CD14-positive monocyte (primary cell): Measurements from ENCODE around the gene PIAS4. TPM values are rescaled to one million over a fixed set of nuclear protein-coding genes. Genes with fewer than 3 reads are reported as not detected.
A peak's percentile ranks its signal among the peaks of the same experiment; 100 is the strongest.

ENCODE experiments used
- DNase-seq, 3 donors: peaks; one replicate each; pipeline ENCODE4 v3.0.0-alpha.2; 2011 to 2022
- H2AFZ ChIP-seq: 2 replicates; pipeline ENCODE4 v1.6.0; 2012; ENCODE audit warnings: mild to moderate bottlenecking, low read depth, low read length, inconsistent platforms; ENCODE audit not compliant: insufficient read depth, poor library complexity, severe bottlenecking
- H3K27ac ChIP-seq, 2 donors: 1 replicate in 1 of 2; 2 replicates in 1 of 2; pipeline ENCODE4 v1.5.1; 2012 to 2013; ENCODE audit warnings: low read length in 2 of 2, control low read depth in 1 of 2, inconsistent platforms in 1 of 2, low read depth in 1 of 2, mild to moderate bottlenecking in 1 of 2
- H3K27me3 ChIP-seq, 2 donors: one replicate each; pipeline versions ENCODE4 v1.6.0 to v1.6.1; 2011 to 2013; ENCODE audit warnings: low read length in 2 of 2; ENCODE audit not compliant: control insufficient read depth in 2 of 2, insufficient read depth in 2 of 2
- H3K36me3 ChIP-seq, 2 donors: replicated peaks in 1 of 2; 1 replicate in 1 of 2; 2 replicates in 1 of 2; pipeline versions ENCODE4 v1.5.1 to v1.6.1; 2012 to 2013; ENCODE audit warnings: low read length in 2 of 2, control low read depth in 1 of 2, inconsistent platforms in 1 of 2, mild to moderate bottlenecking in 1 of 2; ENCODE audit not compliant: insufficient read depth in 2 of 2, control insufficient read depth in 1 of 2
- H3K4me1 ChIP-seq, 2 donors: 1 replicate in 1 of 2; 2 replicates in 1 of 2; pipeline versions ENCODE4 v1.5.1 to v1.6.1; 2012 to 2013; ENCODE audit warnings: low read length in 2 of 2, control low read depth in 1 of 2, inconsistent platforms in 1 of 2, mild to moderate bottlenecking in 1 of 2, moderate library complexity in 1 of 2; ENCODE audit not compliant: insufficient read depth in 2 of 2, control insufficient read depth in 1 of 2
- H3K4me2 ChIP-seq: replicated peaks from 2 replicates; pipeline ENCODE3; 2012; ENCODE audit warnings: low read length, moderate library complexity, mild to moderate bottlenecking; ENCODE audit not compliant: poor library complexity, severe bottlenecking; ENCODE audit errors: extremely low read depth
- H3K4me3 ChIP-seq, 3 experiments: fragments of 200-600 bp in 1 of 3; sonication (generic) in 1 of 3; replicated peaks in 1 of 3; 1 replicate in 2 of 3; 2 replicates in 1 of 3; pipeline ENCODE4 v1.5.1; 2011 to 2013; ENCODE audit warnings: low read length in 3 of 3, mild to moderate bottlenecking in 3 of 3, control low read depth in 2 of 3, low read depth in 2 of 3, inconsistent platforms in 1 of 3, moderate library complexity in 1 of 3
- H3K79me2 ChIP-seq: 2 replicates; pipeline ENCODE4 v1.6.0; 2012; ENCODE audit warnings: mild to moderate bottlenecking, control low read depth, inconsistent platforms, low read length, moderate library complexity; ENCODE audit not compliant: insufficient read depth
- H3K9ac ChIP-seq: 2 replicates; pipeline ENCODE4 v1.6.0; 2017; ENCODE audit warnings: low read length, mild to moderate bottlenecking; ENCODE audit not compliant: insufficient read depth, poor library complexity, severe bottlenecking
- H3K9me3 ChIP-seq, 2 donors: replicated peaks in 1 of 2; 1 replicate in 1 of 2; 2 replicates in 1 of 2; pipeline versions ENCODE4 v1.5.1 to v1.6.1; 2012 to 2013; ENCODE audit warnings: low read length in 2 of 2, control low read depth in 1 of 2; ENCODE audit not compliant: control insufficient read depth in 1 of 2, insufficient read depth in 1 of 2
- H4K20me1 ChIP-seq: 2 replicates; pipeline ENCODE4 v1.6.0; 2012; ENCODE audit warnings: mild to moderate bottlenecking, low read length, control low read depth, moderate library complexity; ENCODE audit not compliant: insufficient read depth
- H3K27ac Mint-ChIP-seq, 7 donors: one replicate each; pipeline ENCODE4 v1.8.0; 2020; ENCODE audit warnings: mild to moderate bottlenecking in 7 of 7, mixed read lengths in 7 of 7, moderate library complexity in 6 of 7, inconsistent platforms in 2 of 7
- H3K27me3 Mint-ChIP-seq, 3 donors: one replicate each; pipeline ENCODE4 v1.8.0; 2021 to 2022; ENCODE audit warnings: low read depth in 3 of 3, mild to moderate bottlenecking in 3 of 3, mixed read lengths in 3 of 3, moderate library complexity in 3 of 3, inconsistent platforms in 1 of 3
- H3K36me3 Mint-ChIP-seq, 2 donors: one replicate each; pipeline ENCODE4 v1.8.0; 2020; ENCODE audit warnings: mixed read lengths in 2 of 2, inconsistent platforms in 1 of 2, mild to moderate bottlenecking in 1 of 2
- H3K4me1 Mint-ChIP-seq: one replicate; pipeline ENCODE4 v1.8.0; 2020; ENCODE audit warnings: mild to moderate bottlenecking, mixed read lengths
- H3K4me3 Mint-ChIP-seq, 2 donors: one replicate each; pipeline ENCODE4 v1.8.0; 2020; ENCODE audit warnings: mild to moderate bottlenecking in 2 of 2, mixed read lengths in 2 of 2, moderate library complexity in 1 of 2
- H3K9me3 Mint-ChIP-seq, 7 donors: one replicate each; pipeline ENCODE4 v1.8.0; 2020 to 2022; ENCODE audit warnings: mixed read lengths in 7 of 7, mild to moderate bottlenecking in 6 of 7, moderate library complexity in 6 of 7, inconsistent platforms in 2 of 7
- CTCF ChIP-seq: fragments of 200-600 bp; IDR thresholded peaks from one replicate; pipeline ENCODE4 v1.8.0; 2022; ENCODE audit warnings: antibody characterized with exemption, mild to moderate bottlenecking
- WGBS: methylation state at CpG from one replicate; pipeline ENCODE4 v1.1.5; 2013; ENCODE audit warnings: missing lambda C conversion rate; ENCODE audit not compliant: insufficient coverage; 5-methylcytosine and 5-hydroxymethylcytosine counted together
- intact Hi-C, 2 donors: fragments of 100-400 bp; cut with micrococcal nuclease; formaldehyde crosslinking; loops; one replicate each; pipeline versions ENCODE4 v1.15.0 to v1.15.1; 2023
- polyA plus RNA-seq, 3 donors: library from polyadenylated mRNA; depleted of rRNA in 1 of 3; unstranded in 2 of 3; stranded (reverse) in 1 of 3; fragments of 300-500 nt in 2 of 3; fragments of >200 nt in 1 of 3; fragmentation: Illumina TruSeq in 2 of 3; gene quantifications; 1 replicate in 2 of 3; 2 replicates in 1 of 3; pipeline ENCODE4 v1.2.3, GENCODE V29; 2012 to 2021

The PIAS4 gene
- polyA plus RNA-seq, 3 donors: 2.3 to 8.1 (median 5.9) TPM

GRCh38 chr19:4082172-4082571 is 74.6 kb downstream of the PIAS4 start:
- no peaks in the 10 kb centered on the region for H3K9me3 ChIP-seq
- no peak overlapping the region for H3K9ac ChIP-seq
- Mint-ChIP-seq H3K9me3 (peaks cover 0 to 2% (median 0%) of the 10 kb centered on the region in 7 donors), H3K4me1 (peaks cover 31% of the 10 kb centered on the region), H3K27ac (peak overlapping the region in 2 of 7 donors; percentile 46 to 54), H3K36me3 (no peaks in the 10 kb centered on the region), H3K4me3 (no peak overlapping the region), H3K27me3 (peaks cover 0 to 5% (median 2%) of the 10 kb centered on the region in 3 donors)
- peaks cover 7% of the 10 kb centered on the region for H3K79me2 ChIP-seq
- no peaks in the 10 kb centered on the region for H3K27me3 ChIP-seq
- peak overlapping the region in 1 of 2 donors; percentile 51 for H3K27ac ChIP-seq
- H3K4me3 ChIP-seq: no peak overlapping the region
- WGBS: 87% methylated on average over 9 of the region's 9 CpGs
- no peak for TF ChIP-seq CTCF
- DNase-seq: no peak
- peaks cover 33 to 48% of the 10 kb centered on the region in 2 donors for H3K4me1 ChIP-seq
- H3K4me2 ChIP-seq: no peak overlapping the region
- H2AFZ ChIP-seq: no peak overlapping the region
- H3K36me3 ChIP-seq: no peaks in the 10 kb centered on the region
- no peaks in the 10 kb centered on the region for H4K20me1 ChIP-seq
- intact Hi-C loops: no loop called here

GRCh38 chr19:4083677-4084546 is 76.4 kb downstream of the PIAS4 start:
- Histone ChIP-seq H2AFZ (peak overlapping the region; percentile 77), H4K20me1 (no peaks in the 10 kb centered on the region), H3K4me2 (peak overlapping the region; percentile 71), H3K27ac (peak overlapping the region in 1 of 2 donors; percentile 26), H3K27me3 (no peaks in the 10 kb centered on the region), H3K9me3 (no peaks in the 10 kb centered on the region), H3K79me2 (peaks cover 6% of the 10 kb centered on the region), H3K4me1 (peaks cover 27 to 40% of the 10 kb centered on the region in 2 donors), H3K9ac (peak overlapping the region; percentile 54), H3K4me3 (peak overlapping the region; percentile 30 to 71 (median 34)), H3K36me3 (no peaks in the 10 kb centered on the region)
- no peaks in the 10 kb centered on the region for H3K9me3 Mint-ChIP-seq
- WGBS: 47% methylated on average over 17 of the region's 28 CpGs
- DNase-seq: peak in 1 of 3 donors; percentile 30
- no peak for TF ChIP-seq CTCF
- H3K27ac Mint-ChIP-seq: peak overlapping the region in 4 of 7 donors; percentile 10 to 66 (median 46)
- peak overlapping the region; percentile 70 to 89 for H3K4me3 Mint-ChIP-seq
- peaks cover 0 to 5% (median 2%) of the 10 kb centered on the region in 3 donors for H3K27me3 Mint-ChIP-seq
- H3K4me1 Mint-ChIP-seq: peaks cover 23% of the 10 kb centered on the region
- intact Hi-C loops: no loop called here
- H3K36me3 Mint-ChIP-seq: no peaks in the 10 kb centered on the region
